Fibroblast of mammary gland (primary cell): Measurements from ENCODE around the gene SSBP3.

ENCODE experiments used
- DNase-seq: peaks from one replicate; pipeline ENCODE4 v3.0.0-alpha.2; 2010; ENCODE audit warnings: low read depth
- H3K4me3 ChIP-seq: 2 replicates; pipeline ENCODE4 v1.5.1; 2011; ENCODE audit warnings: low read depth, mild to moderate bottlenecking, low read length, moderate library complexity; ENCODE audit not compliant: control insufficient read depth
- TF ChIP-seq, protein P1 (sequence below): conservative IDR thresholded peaks from 2 replicates; pipeline ENCODE4 v1.5.1; 2011; ENCODE audit warnings: low read depth, low read length, inconsistent platforms; ENCODE audit not compliant: control insufficient read depth, insufficient read depth

Gene SSBP3

DNA sequence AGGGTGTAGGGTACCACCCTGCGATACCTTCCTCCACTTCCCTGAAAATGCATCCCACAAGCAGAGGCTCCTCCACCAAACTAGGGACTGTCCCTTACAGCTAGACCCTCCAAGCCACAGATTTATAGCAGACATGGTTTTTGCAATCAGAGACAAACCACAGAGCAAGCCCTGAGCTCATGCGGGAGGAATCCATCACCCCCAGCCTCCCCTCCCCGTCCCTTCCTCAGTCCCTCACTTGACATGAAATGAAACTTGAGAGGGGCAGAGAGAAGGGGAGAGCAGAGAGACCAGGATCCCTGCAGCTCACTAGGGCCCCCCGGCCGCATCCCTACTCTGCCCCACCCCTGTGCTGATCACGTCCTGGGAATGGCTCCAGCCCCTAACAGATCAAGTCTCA is 111.3 kb downstream of the SSBP3 start:
- no peak for DNase-seq
- H3K4me3 ChIP-seq: no peak overlapping the region
- TF ChIP-seq, protein P1, sequence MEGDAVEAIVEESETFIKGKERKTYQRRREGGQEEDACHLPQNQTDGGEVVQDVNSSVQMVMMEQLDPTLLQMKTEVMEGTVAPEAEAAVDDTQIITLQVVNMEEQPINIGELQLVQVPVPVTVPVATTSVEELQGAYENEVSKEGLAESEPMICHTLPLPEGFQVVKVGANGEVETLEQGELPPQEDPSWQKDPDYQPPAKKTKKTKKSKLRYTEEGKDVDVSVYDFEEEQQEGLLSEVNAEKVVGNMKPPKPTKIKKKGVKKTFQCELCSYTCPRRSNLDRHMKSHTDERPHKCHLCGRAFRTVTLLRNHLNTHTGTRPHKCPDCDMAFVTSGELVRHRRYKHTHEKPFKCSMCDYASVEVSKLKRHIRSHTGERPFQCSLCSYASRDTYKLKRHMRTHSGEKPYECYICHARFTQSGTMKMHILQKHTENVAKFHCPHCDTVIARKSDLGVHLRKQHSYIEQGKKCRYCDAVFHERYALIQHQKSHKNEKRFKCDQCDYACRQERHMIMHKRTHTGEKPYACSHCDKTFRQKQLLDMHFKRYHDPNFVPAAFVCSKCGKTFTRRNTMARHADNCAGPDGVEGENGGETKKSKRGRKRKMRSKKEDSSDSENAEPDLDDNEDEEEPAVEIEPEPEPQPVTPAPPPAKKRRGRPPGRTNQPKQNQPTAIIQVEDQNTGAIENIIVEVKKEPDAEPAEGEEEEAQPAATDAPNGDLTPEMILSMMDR: no peak

DNA sequence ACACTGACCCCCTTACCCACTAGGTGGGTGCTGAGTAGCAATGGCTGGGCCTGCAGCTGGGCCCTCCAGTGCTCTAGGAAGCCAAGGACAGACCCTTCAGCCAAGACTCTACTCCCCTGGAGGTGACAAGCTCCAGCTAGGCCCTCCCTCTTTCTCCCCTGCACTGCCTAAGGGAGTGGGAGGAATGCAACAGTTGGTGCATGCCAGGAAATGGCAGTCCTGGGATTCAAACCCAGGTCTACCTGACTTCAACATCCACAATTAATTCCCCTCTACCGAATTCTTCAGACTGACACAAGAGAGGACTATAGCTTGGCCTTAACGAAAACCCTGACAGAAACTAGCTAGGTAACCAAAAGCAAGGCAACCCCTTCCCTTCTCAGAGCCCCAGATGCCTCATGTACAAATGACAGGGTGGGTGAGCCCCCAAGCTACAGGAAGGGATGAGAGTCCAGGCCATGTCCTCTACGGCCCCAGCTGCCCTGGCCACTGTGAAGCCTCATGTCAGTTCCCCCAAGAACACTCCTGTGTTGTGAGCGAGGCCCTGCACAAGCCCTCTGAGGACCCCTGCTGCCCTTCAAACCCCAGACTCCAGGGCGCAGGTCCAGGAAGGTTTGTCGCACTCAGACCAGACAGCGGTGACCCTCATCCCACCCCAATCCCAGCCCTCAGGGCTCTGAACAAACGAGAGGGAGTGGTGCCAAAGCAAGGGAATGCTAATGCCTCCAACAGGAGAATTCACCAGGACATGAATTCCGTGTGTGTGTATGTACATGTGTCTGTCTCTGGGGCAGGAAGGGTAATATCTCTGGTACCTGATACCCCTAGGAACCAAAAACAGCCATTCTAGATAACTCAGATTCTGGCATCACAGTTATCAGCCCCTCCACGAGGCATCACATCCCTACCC is 113.9 kb downstream of the SSBP3 start:
- no peak overlapping the region for H3K4me3 ChIP-seq
- TF ChIP-seq, protein P1: no peak
- DNase-seq: no peak

DNA sequence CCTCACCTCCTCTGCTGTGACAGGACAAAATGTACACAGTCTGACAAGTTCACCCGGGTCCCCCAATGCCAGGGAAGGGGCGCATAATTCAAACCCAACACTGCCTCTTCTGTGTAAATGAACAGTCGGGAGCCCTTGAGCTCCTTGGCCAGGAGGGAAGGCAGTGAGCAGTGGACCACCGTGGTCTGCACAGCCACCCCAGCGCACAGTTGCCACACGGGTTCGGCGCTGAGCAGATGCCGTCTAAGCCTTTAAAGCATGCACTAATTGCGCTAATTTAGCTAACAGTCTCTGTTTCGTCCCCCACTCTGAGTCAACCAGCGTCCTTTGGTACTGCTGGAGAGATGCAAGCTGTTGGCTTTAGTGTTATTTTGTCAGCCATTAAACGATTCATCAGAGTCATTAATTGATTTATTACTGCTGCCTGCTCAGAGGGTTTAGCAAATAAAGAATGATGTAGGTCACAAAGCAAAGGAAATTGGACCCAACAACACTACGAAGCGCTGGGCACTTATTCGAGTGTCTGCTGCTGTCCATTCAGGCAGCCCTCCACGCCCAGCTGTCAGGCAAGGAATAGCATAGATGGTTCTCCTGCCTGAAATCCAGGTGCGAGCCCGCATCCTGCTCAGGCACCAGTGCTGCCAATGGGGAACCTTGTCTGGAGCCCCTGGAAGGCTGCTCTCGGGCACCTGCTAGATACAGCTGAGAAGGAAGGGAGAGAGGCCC is 114.8 kb downstream of the SSBP3 start:
- H3K4me3 ChIP-seq: no peak overlapping the region
- DNase-seq: no peak
- TF ChIP-seq, protein P1: no peak

DNA sequence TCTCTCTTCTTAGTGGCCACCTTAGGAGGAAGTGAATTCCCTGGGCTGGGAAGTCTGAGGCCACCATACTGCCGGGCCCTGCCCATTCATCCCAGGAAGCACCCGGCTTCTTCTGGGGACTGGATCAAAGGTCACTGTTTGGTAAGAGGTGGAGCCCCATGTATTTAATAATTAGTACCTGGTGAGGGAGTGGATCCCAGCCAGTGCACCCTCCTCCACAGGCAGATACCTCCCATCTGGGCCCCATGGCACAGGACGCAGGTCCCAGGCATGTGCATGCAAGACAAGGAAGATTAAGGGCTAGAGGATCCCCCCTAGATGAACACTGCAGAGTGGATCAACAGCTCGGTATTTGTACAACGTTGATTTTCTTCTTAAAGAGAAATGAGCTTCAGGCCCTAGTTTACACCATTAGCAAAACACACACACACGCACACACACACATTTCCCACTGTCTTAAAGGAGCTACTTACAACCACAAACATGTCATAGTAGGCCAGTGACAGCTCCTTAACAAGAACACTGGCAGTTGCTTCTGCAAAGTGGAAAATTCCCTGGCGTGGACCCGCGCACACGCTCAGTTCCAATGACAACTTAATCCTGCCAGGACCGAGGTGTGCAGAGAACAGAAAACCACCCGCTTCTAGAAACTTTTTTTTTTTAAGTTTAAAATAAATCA is 115.5 kb downstream of the SSBP3 start:
- TF ChIP-seq, protein P1: no peak
- H3K4me3 ChIP-seq: no peak overlapping the region
- peak; percentile 39 for DNase-seq

DNA sequence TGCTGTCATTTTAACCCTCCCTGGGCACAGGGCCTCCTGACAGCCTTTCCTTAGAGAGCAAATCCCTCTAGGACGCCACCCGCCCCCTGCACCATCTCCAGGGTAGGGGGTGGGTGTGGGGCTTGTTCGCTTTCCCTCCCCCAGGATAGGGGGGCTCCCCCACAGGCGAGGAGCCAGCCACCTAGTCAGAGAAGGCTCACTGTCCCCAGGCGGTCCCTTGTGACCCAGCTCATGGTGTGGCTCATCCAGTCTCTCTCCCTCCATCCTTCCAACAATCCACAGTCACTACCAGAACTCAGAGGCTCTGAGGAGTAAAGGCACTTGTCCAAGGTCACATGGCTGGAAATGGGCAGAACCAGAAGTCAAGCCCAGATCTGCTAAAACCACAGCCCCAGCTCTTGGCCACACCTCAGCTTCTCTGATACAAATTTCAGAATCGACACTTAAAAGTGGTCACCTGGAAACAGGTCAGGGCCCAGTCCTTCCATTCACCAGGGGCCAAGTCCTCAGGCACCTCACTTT is 116.4 kb downstream of the SSBP3 start:
- TF ChIP-seq, protein P1: no peak
- no peak for DNase-seq
- H3K4me3 ChIP-seq: no peak overlapping the region

DNA sequence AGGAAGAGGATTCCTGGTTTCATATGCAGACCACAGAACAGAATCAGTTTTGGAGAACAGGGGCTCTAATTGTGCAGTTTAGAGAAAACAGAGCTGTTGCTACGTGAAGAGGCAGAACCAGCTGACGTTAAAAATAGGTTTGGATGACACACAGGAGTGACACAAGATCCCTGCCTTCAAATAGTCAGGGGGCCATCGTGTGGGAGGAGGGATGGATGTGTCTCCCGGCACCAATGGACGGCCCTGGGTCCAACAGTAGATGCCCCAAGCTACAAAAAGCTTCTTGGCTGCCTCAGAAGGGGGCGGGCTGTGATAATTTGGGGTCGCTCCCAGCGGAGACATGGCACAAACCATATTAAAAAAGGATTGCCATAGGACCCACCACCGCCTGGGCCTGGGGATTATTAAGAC is 118.4 kb downstream of the SSBP3 start:
- no peak overlapping the region for H3K4me3 ChIP-seq
- TF ChIP-seq, protein P1: no peak
- DNase-seq: peak; percentile 58
